COLO668 (cell line): ENCODE data around the gene LLGL1.

Experiments
- DNase-seq: peaks from one replicate; lab custom pipeline; 2025; ENCODE audit not compliant: unreplicated experiment; lab: John Stamatoyannopoulos, UW

LLGL1 gene

DNA sequence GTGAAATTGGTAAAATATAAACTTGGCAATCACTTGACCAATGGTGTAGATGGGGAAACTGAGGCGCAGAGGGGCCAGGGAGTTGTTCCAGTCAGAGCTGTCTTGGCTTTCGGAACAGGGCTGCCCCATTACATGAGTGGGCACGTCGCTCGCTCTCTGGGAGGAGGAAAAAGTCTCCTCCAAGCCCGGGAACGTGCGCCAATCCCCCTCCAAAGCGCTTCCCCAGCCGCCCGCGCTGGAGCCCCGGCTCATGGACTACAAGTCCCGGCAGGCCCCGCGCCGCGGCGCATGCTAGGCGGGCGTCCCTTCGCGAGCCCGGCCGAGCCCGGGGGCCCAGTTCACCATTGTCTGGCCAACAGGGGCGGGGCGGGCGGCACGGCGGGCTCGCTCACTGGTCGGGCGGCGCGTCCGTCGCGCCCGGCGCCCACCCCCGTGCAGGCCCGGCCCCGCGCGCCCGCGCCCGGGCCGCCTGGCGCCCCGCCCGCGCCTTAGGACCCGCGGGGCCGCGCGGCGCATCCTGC lies at the start of gene LLGL1:
Gene LLGL1, plus strand, starts transcription at position 515 of the 521 bp plus-strand sequence. CDS start 48 bp downstream, outside the sequence.
- DNase-seq: peak; percentile 94

DNA sequence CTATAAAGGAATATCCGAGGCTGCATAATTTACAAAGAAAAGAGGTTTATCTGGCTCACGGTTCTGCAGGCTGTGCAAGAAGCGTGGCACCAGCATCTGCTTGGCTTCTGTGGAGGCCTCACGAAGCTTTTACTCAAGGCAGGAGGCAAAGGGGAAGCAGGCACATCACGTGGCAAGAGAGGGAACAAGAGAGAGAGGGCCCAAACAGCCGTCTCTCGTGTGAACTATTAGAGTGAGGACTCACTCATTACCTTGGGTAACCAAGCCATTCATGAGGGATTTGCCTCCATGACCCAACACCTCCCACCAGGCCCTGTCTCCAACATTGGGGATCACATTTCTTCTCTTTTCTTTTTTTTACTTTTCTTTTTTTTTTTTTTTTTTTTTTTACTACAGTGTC lies 49.3 kb upstream of the LLGL1 start:
- DNase-seq: no peak

DNA sequence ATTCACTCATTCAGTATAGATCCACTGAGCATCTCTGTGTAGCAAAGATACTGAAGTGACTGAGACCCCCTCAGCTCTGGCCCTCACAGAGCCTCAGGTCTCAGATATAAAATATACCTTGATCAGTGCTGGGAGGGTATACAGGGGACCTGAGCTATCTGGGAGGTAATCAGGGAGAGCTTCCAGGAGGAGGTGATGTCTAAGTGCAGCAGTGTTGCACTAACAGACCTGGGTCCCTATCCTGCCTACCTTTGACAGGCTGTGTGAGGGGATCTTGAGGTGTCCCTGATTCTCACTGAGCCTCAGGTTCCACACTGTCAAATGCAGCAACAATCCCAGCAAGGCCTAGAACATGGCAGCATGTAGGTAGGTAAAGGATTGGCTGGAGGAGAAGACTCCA lies 48.3 kb upstream of the LLGL1 start:
- no peak for DNase-seq

DNA sequence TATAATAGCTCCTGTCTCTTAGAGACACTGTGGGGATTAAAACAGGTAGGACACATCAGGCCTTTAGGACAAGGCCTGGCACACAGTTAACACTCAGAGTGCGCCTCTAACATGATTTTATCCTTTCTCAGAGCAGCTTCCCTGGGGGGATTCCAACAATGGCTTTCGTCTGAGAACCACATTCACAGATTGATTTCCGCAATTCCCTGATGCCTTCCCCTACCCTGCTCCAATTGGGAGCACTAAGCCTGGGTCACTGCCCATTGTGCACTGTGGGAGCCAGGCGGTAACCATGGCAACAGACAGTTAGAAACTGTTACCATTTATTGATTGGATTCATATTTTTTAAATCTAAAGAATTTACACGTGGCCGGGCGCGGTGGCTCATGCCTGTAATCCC lies 47.7 kb upstream of the LLGL1 start:
- DNase-seq: no peak

DNA sequence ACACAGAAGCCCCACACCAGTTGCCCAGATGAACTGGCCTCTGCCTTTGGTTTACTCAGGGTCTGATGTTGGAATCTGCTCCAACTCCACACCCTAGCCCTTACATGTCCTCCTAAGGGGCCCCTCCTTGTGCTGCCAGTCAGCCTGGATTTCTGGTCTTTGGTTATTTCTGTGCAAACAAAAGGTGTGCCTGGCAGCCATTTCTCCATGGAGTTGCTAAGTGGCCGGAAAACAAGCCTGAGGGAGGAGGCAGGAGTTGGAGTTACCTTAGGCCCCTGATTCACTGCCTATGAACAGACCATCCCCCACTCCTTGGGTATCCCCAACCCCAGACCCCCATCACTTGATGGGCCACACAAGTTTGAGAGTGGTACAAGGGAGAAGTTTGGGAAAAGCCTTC lies 46.2 kb upstream of the LLGL1 start:
- DNase-seq: no peak

DNA sequence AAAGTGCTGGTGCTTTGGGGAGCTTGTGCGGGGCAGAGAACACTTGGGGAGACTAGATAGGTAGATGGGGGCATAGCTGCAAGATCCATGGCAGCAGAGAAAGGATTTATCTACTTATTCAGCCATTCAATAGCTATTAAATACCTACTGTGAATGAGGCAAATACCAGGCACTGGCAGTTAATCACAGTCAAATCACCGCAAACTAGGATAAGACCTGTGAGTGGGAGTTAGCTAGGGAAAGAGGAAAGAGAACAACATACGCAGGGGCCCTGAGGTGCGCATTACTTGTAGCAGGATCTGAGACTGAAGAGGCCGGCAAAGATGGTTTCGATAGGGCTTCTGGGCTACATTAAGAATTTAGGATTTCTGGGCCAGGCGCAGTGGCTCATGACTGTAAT lies 45.6 kb upstream of the LLGL1 start:
- DNase-seq: no peak

DNA sequence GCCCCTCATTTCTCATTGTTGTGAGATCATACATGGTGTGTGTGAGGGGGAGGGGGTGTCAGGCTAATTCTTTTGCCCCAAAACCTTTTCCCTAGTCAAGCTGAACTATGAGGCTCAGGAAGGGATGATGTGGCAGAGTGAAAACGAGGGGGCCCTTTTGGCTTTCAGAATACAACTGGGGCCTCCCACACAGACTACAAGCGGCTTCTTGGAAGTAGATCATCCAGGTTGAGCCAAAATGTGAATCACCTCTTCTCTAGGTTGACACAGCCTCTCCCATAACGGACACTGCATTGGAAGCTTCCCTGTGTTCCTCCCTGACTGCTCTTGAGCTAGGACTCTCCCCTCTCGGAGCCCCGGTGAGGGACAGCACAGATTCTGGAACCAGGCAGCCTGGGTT lies 44.1 kb upstream of the LLGL1 start:
- no peak for DNase-seq

DNA sequence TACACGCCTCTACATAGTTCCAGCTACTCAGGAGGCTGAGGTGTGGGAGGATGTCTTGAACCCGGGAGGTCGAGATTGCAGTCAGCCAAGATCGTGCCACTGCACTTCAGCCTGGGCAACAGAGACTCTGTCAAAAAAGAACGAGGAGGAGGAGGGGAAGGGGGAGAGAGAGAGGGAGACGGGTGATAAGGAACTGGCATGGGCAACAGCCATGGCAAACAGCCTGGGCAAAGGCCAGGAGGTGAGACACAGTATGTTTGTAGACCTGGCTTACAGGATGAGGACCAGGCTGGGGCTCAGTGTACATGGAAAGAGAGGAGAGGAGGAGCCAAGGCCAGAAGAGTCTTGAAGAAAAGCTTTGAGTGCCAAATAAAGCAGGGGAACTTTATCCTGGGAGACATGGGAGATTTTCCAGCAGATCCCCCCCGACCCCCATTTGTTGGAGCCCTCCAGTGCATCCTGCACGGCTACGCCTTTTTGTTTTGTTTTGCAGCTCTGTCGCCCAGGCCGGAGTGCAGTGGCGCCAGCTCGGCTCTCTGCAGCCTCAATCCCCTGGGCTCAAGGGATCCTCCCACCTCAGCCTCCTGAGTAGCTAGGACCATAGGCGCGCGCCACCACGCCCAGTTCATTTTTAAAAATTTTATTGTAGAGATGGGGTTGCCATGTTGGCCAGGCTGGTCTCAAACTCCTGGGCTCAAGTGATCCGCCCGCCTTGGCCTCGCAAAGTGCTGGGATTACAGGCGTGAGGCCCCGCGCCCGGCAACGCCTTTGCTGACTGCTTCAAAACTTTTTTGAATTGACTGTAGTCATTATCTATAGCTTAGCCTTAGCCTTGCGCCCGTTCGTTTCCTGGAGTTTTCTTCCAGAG lies 43.1 kb upstream of the LLGL1 start:
- peak; percentile 26 for DNase-seq

DNA sequence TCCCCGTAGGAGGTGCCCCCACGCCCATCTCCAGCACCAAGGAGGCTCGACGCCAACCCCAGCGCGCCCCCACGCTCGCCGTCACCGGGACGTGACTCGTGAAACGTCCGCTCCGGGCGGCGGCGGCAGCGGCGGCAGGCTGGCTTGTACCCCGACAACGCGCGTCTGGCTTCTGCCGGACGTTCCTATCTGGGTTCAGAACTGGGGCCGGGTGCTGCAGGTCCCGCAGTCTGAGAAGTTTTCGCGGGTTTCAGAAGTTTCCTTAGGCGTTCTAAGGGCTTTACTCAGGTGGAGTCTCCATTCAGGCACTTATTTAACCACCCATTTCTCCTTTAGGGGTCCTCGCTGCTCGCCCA lies 42.5 kb upstream of the LLGL1 start:
- DNase-seq: peak; percentile 74

DNA sequence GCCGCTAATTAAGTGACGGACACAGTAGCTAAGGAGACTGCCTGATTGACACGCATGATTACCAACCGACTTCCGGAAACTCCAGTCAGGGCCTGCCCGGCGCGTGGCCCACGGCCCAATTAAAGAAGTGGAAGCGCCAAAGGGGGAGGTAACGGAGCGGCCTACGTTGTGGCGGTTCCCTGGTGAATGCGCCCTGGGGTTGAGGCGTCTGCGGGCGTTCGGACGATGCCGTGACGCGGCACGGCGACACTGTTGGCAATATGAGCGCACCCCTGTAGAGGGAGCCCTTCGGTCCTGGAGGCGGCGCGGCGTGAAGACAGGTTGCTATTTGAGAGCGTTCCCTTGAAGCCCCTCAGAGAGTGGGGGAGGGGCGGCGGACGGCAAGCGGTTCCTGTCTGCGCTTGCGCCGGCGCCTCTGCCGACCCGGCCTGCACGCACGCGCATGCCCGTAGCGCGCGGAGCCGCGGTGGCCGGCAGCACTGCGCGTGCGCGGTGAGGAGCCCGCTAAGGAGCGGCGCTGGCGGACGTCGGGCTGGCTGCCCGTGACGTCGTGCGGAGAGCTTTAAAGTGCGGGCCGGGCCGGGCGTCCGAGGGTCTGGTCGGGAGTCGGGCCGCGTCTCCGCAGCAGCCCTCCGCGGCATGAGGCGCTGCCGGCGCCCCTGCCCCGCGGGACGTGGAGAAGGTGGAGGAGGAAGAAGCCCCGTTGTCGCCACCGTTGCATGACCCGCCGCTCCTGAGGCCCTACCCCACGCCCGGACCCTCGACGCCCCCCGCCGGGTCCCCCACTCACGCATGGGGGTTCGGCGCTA lies 41.9 kb upstream of the LLGL1 start, which contains the start of gene ALKBH5:
Gene ALKBH5, plus strand, starts transcription at position 495 of the 809 bp plus-strand sequence. CDS start 416 bp downstream, outside the sequence.
- DNase-seq: peak; percentile 93

DNA sequence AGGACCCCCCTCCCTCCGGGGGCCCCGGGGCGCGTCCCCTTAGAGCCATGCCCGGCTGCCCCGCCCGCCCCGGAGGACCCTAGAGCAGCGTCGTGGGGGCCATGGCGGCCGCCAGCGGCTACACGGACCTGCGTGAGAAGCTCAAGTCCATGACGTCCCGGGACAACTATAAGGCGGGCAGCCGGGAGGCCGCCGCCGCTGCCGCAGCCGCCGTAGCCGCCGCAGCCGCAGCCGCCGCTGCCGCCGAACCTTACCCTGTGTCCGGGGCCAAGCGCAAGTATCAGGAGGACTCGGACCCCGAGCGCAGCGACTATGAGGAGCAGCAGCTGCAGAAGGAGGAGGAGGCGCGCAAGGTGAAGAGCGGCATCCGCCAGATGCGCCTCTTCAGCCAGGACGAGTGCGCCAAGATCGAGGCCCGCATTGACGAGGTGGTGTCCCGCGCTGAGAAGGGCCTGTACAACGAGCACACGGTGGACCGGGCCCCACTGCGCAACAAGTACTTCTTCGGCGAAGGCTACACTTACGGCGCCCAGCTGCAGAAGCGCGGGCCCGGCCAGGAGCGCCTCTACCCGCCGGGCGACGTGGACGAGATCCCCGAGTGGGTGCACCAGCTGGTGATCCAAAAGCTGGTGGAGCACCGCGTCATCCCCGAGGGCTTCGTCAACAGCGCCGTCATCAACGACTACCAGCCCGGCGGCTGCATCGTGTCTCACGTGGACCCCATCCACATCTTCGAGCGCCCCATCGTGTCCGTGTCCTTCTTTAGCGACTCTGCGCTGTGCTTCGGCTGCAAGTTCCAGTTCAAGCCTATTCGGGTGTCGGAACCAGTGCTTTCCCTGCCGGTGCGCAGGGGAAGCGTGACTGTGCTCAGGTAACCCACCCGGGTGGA lies 41.0 kb upstream of the LLGL1 start:
- DNase-seq: peak; percentile 39

DNA sequence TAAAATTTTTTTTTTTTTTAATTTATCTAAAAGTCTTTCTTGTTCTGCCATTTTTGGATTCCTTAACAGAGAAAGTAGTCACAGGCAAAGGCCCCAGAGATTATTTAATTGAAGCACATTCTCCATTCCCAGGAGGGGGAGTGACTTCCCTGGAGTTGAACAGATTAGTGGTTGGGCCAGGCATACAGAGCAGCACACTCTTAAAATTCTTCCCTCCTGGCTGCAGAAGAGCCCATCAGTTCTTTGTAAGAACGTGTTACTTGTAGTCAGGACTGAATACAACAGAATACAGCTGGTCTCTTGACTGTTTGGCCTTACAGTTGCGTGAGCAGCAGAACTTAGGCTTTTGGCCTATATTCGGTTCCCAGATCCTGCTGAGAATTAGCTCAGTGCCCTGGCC lies 40.0 kb upstream of the LLGL1 start:
- DNase-seq: no peak

DNA sequence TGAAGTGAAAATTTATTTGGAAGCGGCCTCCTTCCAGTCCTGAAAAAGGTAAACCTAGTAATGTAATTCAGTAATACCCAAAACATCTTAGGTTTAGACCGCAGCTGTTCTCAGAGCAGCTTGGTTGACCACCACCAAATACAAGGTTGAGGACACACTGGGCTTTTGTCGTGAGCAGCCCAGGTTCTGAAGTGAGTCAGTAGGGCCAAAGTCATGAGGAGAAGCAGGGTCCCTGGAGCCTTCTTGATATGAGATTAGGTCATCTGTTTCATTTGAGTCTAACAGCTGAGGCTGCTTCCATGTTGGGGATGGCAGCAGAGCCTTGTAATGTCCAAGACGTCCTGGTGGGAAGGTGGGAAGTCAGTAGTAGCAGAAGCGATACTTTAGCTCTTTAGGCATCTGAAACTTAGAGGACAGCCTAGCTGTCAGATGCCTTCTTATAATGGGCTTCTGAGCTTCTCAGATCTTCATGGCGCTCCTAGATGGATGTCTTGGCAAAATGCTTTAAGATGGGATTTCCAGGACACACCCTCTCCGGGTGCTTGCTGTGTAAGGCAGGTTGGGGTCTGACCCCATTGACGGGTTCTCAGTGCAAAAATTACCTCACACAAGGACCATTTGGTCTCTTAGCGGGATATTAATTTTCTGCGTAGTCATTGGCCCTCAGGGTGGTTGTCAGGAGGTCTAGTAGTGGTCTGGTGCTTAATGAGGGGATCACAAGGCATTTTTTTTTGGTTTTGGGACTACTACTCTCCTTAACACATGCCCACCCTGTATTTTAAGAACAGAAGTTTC lies 39.4 kb upstream of the LLGL1 start:
- DNase-seq: no peak

DNA sequence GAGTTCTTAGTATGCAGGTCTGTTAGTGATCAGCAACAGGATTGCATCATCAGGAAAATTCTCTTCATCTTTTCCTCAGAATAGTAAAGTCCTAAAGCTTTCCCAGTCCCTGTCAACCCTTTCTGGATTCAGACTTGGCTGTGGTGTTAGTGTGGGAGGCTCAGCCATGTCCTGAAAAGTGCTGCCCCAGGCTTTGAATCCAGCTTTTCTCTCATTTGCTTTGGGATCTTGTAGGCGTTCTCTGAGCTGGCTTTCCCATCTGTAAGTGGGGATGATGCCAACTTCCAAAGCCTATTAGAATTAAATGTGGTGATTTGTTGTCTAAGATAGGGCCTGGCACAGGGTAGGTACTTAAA lies 38.8 kb upstream of the LLGL1 start:
- no peak for DNase-seq

DNA sequence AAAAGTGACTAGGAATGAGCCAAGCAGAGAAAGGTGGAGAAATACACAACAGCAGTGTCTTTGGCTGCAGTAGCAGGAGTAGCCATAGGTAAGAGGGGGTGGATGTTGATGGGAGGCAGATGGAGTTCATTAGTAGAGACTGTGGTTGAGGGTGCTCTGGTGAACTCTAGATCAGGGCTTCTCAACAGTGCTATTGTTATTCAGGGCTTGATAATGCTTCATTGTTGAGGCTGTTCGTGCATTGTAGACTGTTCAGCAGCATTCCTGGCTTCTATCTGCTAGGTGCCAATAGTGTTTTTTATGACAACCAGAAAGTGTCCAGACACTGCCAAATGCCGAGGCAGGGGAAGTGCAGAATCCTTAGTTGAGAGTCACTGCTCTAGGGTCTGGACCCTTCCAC lies 38.2 kb upstream of the LLGL1 start:
- no peak for DNase-seq

DNA sequence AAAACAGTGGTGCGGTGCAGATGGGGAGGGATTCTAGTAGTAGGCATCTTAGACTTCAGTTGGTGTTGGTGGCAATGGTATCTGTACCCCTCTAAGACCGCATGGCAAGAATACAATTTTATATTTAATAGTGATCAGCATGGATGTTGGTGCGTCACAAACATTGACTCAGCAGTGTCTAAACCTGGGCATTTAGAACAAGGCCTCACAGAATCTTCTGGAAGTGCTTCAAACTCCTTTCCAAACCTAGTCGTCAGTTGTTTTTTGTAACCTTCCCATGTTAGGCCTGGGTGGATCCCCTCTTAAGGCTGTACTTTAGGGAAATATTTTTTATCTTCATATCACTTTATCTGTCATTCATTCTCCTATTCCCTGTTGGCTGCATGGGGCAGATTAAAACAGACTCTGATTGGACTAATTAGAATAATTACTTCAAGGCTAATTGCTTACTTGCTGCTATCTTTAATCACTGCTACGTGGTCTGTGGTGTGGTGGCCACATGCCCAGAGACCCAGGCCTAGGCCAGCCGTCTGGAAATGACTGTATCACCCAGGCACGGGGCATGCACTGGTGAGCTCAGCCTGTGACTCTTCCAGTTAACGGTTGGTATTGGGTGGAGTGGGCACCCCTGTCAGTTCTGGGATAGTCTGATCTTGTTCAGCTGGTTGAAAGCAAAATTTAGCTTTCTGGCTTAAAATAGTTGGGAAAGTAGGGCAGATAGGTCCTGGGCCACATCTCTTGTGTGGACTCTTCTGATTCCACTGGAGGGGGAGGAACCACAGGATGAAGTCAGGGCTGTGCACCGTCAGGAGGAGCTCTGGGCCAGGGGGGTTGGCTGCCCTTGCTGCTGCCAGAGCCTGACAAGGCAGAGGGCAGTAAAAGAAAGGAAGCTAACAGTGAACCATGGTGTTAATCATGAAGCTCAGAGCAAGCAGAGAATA lies 37.3 kb upstream of the LLGL1 start:
- no peak for DNase-seq

DNA sequence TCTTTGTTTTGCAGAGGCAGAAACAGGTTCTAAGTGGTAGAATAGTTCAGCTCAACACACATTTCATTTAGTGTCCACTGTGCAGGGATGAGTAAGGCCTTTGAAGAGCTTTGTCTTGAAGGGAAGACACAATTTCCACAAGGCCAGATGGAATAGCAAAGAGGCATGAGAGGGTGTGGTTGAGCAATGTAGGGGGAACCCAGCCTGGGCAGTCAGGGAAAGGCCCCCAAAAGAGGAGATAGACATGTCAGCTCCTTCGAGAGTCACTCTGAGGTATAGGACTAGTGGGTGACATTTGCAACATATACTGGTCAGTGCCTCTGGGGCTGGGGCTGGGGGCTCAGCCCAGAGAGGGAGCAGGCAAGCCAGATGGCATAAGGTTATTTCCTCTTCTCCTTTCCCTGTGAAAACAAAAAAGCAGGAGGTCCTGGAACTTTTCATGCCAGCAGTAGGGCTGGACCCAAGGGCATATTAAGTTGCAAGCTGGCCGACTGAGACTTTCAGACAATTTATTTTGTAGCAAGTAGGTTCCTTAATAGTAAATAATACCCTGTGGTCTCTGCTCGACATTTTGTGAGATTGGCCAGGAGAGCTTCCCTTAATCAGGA lies 34.7 kb upstream of the LLGL1 start:
- no peak for DNase-seq

DNA sequence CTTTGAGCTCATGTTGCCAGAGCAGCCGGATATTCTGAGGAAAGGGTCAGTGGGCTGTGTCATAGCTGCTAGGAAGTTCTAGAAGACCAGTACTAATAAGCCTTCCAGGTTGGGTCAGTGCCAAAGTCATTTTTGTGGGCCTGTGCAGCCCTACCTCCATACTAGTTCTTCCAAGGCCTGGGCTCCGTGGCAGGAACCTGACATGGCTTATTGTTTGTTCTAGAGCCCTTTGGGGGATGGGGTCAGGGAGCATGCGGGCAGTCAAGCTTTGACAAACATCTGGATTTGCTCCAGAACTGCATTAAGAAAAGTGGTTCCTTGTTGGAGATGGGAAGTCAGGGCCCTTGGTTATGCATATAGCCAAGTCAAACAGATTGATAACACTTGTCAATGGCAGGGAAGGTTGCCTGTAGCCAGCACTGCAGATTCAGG lies 34.2 kb upstream of the LLGL1 start:
- no peak for DNase-seq

DNA sequence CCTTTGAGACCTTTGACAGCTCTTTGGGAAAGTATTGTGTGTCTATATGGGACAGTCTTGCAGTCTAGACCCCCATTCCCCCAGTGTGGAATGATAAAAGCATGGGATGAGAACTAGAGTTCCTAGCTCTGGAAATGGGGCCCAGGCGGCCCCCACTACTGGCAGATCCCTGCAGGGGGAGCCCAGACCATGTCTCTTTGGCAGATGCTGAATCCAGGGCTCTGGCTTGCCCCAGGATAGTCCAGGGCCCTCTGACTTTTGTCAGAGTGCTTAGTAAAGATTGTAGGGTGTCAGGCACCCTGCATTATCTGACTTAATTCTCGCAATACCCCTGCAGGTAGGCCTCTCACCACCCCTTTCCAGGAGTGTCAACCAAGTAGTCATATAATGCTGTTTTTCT lies 33.5 kb upstream of the LLGL1 start:
- no peak for DNase-seq
